AG04450 (cell line): ENCODE data around the gene KDM2B. TPM values are rescaled to one million over a fixed set of nuclear protein-coding genes. Genes with fewer than 3 reads are reported as not detected.

Source experiments
- CTCF ChIA-PET: fragments of 300-600, 350-600 bp; formaldehyde crosslinking; extraction: SDS; loops from one replicate; lab custom pipeline; 2022; ENCODE audit warnings: antibody characterized with exemption, inconsistent platforms; lab: Charles Lee
- POLR2A ChIA-PET: fragments of 350-600 bp; formaldehyde crosslinking; extraction: SDS; loops from one replicate; lab custom pipeline; 2021; ENCODE audit warnings: antibody characterized with exemption, inconsistent platforms; lab: Yijun Ruan, JAX
- DNase-seq: peaks from one replicate; pipeline ENCODE4 v3.0.0-alpha.2; 2011; ENCODE audit warnings: low read depth, low spot score
- H3K27ac ChIP-seq: one replicate; pipeline ENCODE4 v1.5.1; 2012; ENCODE audit warnings: low read depth, low read length, control low read depth
- H3K27me3 ChIP-seq: one replicate; pipeline ENCODE4 v1.6.0; 2012; ENCODE audit warnings: low read length; ENCODE audit not compliant: control insufficient read depth, insufficient read depth
- H3K4me3 ChIP-seq: 2 replicates; pipeline ENCODE4 v1.5.1; 2011; ENCODE audit warnings: mild to moderate bottlenecking, low read depth, low read length, control low read depth
- H3K9me3 ChIP-seq: 2 replicates; pipeline ENCODE4 v1.5.1; 2012; ENCODE audit warnings: low read length; ENCODE audit not compliant: control insufficient read depth, insufficient read depth
- CTCF ChIP-seq: IDR thresholded peaks from 2 replicates; pipeline ENCODE4 v1.5.1; 2011; ENCODE audit warnings: low read depth, low read length, control low read depth, inconsistent platforms
- polyA plus RNA-seq: library from polyadenylated mRNA; depleted of rRNA; stranded (reverse); fragments of >200 nt; gene quantifications from 2 replicates; pipeline ENCODE4 v1.2.3, GENCODE V29; 2011

The KDM2B gene
- polyA plus RNA-seq, 1 experiment = 12.9 TPM

- ChIA-PET CTCF (interaction anchor here (1.5 kb wide), 1 partner anchor 14 kb away, joined by 15 read pairs; no protein-coding TSS in a partner anchor), POLR2A (interaction anchor here (1.7 to 2.0 kb wide), 2 partner anchors 39 to 42 kb away, joined by 7 to 15 read pairs; no protein-coding TSS in a partner anchor)
- Histone ChIP-seq H3K27me3 (no peaks in the 10 kb centered on the region), H3K9me3 (no peaks in the 10 kb centered on the region), H3K4me3 (peak overlapping the region; percentile 58), H3K27ac (no peak overlapping the region)
- DNase-seq = no peak
- TF ChIP-seq CTCF = no peak
Observed at GRCh38 chr12:121537814-121538698, 42.8 kb downstream of the KDM2B start.

GRCh38 chr12:121536899-121537813 lies 43.7 kb downstream of the KDM2B start:
- peak overlapping the region; percentile 84 for H3K27ac ChIP-seq
- POLR2A ChIA-PET = interaction anchor here (0.6 to 2.0 kb wide), 7 partner anchors 16 to 351 kb away, joined by 3 to 15 read pairs (median 7); partner anchors contain the start of gene RHOF
- peak overlapping the region; percentile 58 for H3K4me3 ChIP-seq
- H3K9me3 ChIP-seq = no peaks in the 10 kb centered on the region
- DNase-seq = peak; percentile 11
- no peaks in the 10 kb centered on the region for H3K27me3 ChIP-seq
- TF ChIP-seq CTCF = no peak
- CTCF ChIA-PET = interaction anchor here (0.6 to 1.1 kb wide), 5 partner anchors 35 to 188 kb away, joined by 3 to 5 read pairs (median 4); no protein-coding TSS in a partner anchor

- H3K4me3 ChIP-seq = peak overlapping the region; percentile 58
- no peak for TF ChIP-seq CTCF
- no peaks in the 10 kb centered on the region for H3K27me3 ChIP-seq
- no peaks in the 10 kb centered on the region for H3K9me3 ChIP-seq
- ChIA-PET CTCF (interaction anchor here (0.6 to 1.1 kb wide), 5 partner anchors 35 to 187 kb away, joined by 3 to 5 read pairs (median 4); no protein-coding TSS in a partner anchor), POLR2A (interaction anchor here (0.6 to 2.0 kb wide), 7 partner anchors 17 to 352 kb away, joined by 3 to 15 read pairs (median 7); partner anchors contain the start of gene RHOF)
- peak; percentile 46 for DNase-seq
- peak overlapping the region; percentile 84 for H3K27ac ChIP-seq
Observed at GRCh38 chr12:121536054-121536898, 44.5 kb downstream of the KDM2B start.

GRCh38 chr12:121535150-121536053 lies 45.4 kb downstream of the KDM2B start:
- CTCF ChIA-PET = no interaction called here
- Histone ChIP-seq H3K27ac (no peak overlapping the region), H3K27me3 (no peaks in the 10 kb centered on the region), H3K9me3 (no peaks in the 10 kb centered on the region), H3K4me3 (peak overlapping the region; percentile 58)
- DNase-seq = no peak
- no peak for TF ChIP-seq CTCF
- POLR2A ChIA-PET = interaction anchor here (2.0 kb wide), 1 partner anchor 42 kb away, joined by 7 read pairs; no protein-coding TSS in a partner anchor
